Spleen (tissue), 11 donors: Measurements from ENCODE around the gene MRPS25. TPM values are rescaled to one million over a fixed set of nuclear protein-coding genes. Genes with fewer than 3 reads are reported as not detected.

Experiments used
- DNase-seq: peaks from one replicate; pipeline ENCODE4 v3.0.0-alpha.2; 2020
- H3K27ac ChIP-seq, 8 donors: fragments of 200-600 bp; sonication (generic) in 7 of 8; 1 replicate in 4 of 8; 2 replicates in 4 of 8; pipeline versions ENCODE4 v1.5.0 to v1.8.0; 2016 to 2021; ENCODE audit warnings: inconsistent platforms in 4 of 8, mild to moderate bottlenecking in 4 of 8, moderate library complexity in 1 of 8
- H3K27me3 ChIP-seq, 7 donors: fragments of 200-600 bp; sonication (generic) in 6 of 7; replicated peaks in 1 of 7; 1 replicate in 4 of 7; 2 replicates in 3 of 7; pipeline versions ENCODE4 v1.5.0 to v1.8.0; 2016 to 2021; ENCODE audit warnings: inconsistent platforms in 3 of 7, mild to moderate bottlenecking in 1 of 7
- H3K36me3 ChIP-seq, 6 donors: fragments of 200-600 bp; sonication (generic) in 5 of 6; 1 replicate in 4 of 6; 2 replicates in 2 of 6; pipeline versions ENCODE4 v1.5.0 to v1.8.0; 2016 to 2021; ENCODE audit warnings: inconsistent platforms in 2 of 6
- H3K4me1 ChIP-seq, 6 donors: fragments of 200-600 bp; sonication (generic) in 5 of 6; 1 replicate in 3 of 6; 2 replicates in 3 of 6; pipeline versions ENCODE4 v1.5.0 to v1.8.0; 2016 to 2021; ENCODE audit warnings: inconsistent platforms in 3 of 6
- H3K4me3 ChIP-seq, 8 donors: fragments of 200-600 bp; sonication (generic) in 7 of 8; 1 replicate in 4 of 8; 2 replicates in 4 of 8; pipeline versions ENCODE4 v1.5.0 to v1.8.0; 2016 to 2021; ENCODE audit warnings: inconsistent platforms in 4 of 8, mild to moderate bottlenecking in 4 of 8, moderate library complexity in 2 of 8
- H3K9me3 ChIP-seq, 8 donors: fragments of 200-600 bp; sonication (generic) in 7 of 8; 1 replicate in 4 of 8; 2 replicates in 4 of 8; pipeline versions ENCODE4 v1.5.0 to v1.8.0; 2016 to 2021; ENCODE audit warnings: inconsistent platforms in 4 of 8
- CTCF ChIP-seq, 11 experiments: fragments of 200-600 bp in 7 of 11; fragments of 450-650 bp in 4 of 11; sonication (generic) in 4 of 11; IDR thresholded peaks in 8 of 11; conservative IDR thresholded peaks in 3 of 11; 1 replicate in 7 of 11; 2 replicates in 4 of 11; pipeline versions ENCODE4 v1.4.0 to v1.8.0; 2016 to 2021; ENCODE audit warnings: antibody characterized with exemption in 11 of 11, inconsistent platforms in 4 of 11, mild to moderate bottlenecking in 1 of 11
- POLR2A ChIP-seq, 3 donors: fragments of 450-650 bp; IDR thresholded peaks; one replicate each; pipeline ENCODE4 v1.5.1; 2017; ENCODE audit warnings: antibody characterized with exemption in 3 of 3, mild to moderate bottlenecking in 1 of 3
- POLR2AphosphoS5 ChIP-seq, 3 donors: sonication (generic); formaldehyde crosslinking; IDR thresholded peaks; one replicate each; pipeline ENCODE4 v1.5.1; 2017; ENCODE audit warnings: antibody characterized with exemption in 3 of 3
- WGBS, 5 donors: extraction: QIAGEN DNeasy Blood & Tissue Kit in 3 of 5; methylation state at CpG; one replicate each; pipeline versions ENCODE4 v1.1.5 to v1.1.7; 2013 to 2018; 5-methylcytosine and 5-hydroxymethylcytosine counted together
- intact Hi-C: fragments of 100-400 bp; cut with DNase I; formaldehyde crosslinking; loops from one replicate; pipeline ENCODE4 v1.15.0; 2023; ENCODE audit warnings: low total_unique reads
- polyA plus RNA-seq, 3 donors: library from polyadenylated mRNA; stranded (reverse); fragments of 200-250 nt; gene quantifications; one replicate each; pipeline ENCODE4 v1.2.1, GENCODE V29; 2013
- total RNA-seq, 7 donors: library from RNA; depleted of rRNA in 3 of 7; stranded (reverse); fragments of >200 nt in 3 of 7; fragmentation: NEBNext Ultra II Directional in 4 of 7; extraction: Animal tissue kit (Norgen Biotek cat#: 25700) in 4 of 7; gene quantifications; one replicate each; pipeline versions ENCODE4 v1.1.0 to v1.2.1, GENCODE V29; 2016 to 2021
- donor health status: healthy with polysubstance abuse.
- donor health status: DM: no; HTN: no; CAD: no; lungs with moderate emphysema.
- donor health status: DM: no; HTN: no; CAD: no.
- donor health status: Bipolar disorder and iron deficiency.
- donor health status: healthy.
- donor health status: DM: no; HTN: no; CAD: no.
- donor health status: DM: yes; HTN: yes; CAD: no.

MRPS25 gene
- total and polyA plus RNA-seq, 10 donors: 23.8 to 85.1 (median 56.8) TPM

- DNase-seq: peak; percentile 77
- H3K36me3 ChIP-seq: peaks cover 0 to 76% (median 41%) of the 10 kb centered on the region in 6 donors
- no peaks in the 10 kb centered on the region for H3K9me3 ChIP-seq
- H3K27me3 ChIP-seq: no peaks in the 10 kb centered on the region
- intact Hi-C loops: no loop called here
- peaks cover 8 to 65% (median 30%) of the 10 kb centered on the region in 6 donors for H3K4me1 ChIP-seq
- TF ChIP-seq POLR2AphosphoS5 (IDR thresholded peaks at IDR 0.05): no peak
- WGBS, 5 donors: 63 to 70% (median 65%) methylated on average over 8 of the region's 8 CpGs
- peak overlapping the region in 5 of 8 donors; percentile 6 to 61 (median 40) for H3K27ac ChIP-seq
- no peak overlapping the region for H3K4me3 ChIP-seq
Measured at GRCh38 chr3:15055019-15055557, 10.0 kb downstream of the MRPS25 start.

GRCh38 chr3:15053541-15053940 is 11.6 kb downstream of the MRPS25 start:
- DNase-seq: no peak
- Histone ChIP-seq H3K4me1 (peaks cover 8 to 77% (median 35%) of the 10 kb centered on the region in 6 donors), H3K36me3 (peaks cover 0 to 79% (median 45%) of the 10 kb centered on the region in 6 donors), H3K4me3 (no peak overlapping the region), H3K27me3 (no peaks in the 10 kb centered on the region), H3K9me3 (no peaks in the 10 kb centered on the region), H3K27ac (peak overlapping the region in 2 of 8 donors; percentile 51 to 67)
- 94 to 99% (median 97%) methylated on average over 4 of the region's 4 CpGs for WGBS, 5 donors
- intact Hi-C loops: no loop called here
- TF ChIP-seq CTCF (IDR thresholded peaks at IDR 0.05 in 8 of 11, conservative IDR thresholded peaks at IDR 0.05 in 3 of 11): no peak
- no peak for TF ChIP-seq POLR2AphosphoS5 (IDR thresholded peaks at IDR 0.05)
- TF ChIP-seq POLR2A (IDR thresholded peaks at IDR 0.05): no peak

- intact Hi-C loops: no loop called here
- DNase-seq: no peak
- no peak overlapping the region for H3K4me3 ChIP-seq
- no peaks in the 10 kb centered on the region for H3K9me3 ChIP-seq
- WGBS, 5 donors: 89 to 94% (median 93%) methylated on average over 14 of the region's 14 CpGs
- peaks cover 8 to 77% (median 35%) of the 10 kb centered on the region in 6 donors for H3K4me1 ChIP-seq
- H3K27ac ChIP-seq: peak overlapping the region in 5 of 8 donors; percentile 2 to 67 (median 52)
- TF ChIP-seq POLR2A (IDR thresholded peaks at IDR 0.05) (no peak), POLR2AphosphoS5 (IDR thresholded peaks at IDR 0.05) (no peak), CTCF (IDR thresholded peaks at IDR 0.05 in 8 of 11, conservative IDR thresholded peaks at IDR 0.05 in 3 of 11) (no peak)
- peaks cover 0 to 79% (median 46%) of the 10 kb centered on the region in 6 donors for H3K36me3 ChIP-seq
- no peaks in the 10 kb centered on the region for H3K27me3 ChIP-seq
Measured at GRCh38 chr3:15052335-15053242, 12.5 kb downstream of the MRPS25 start.

- Histone ChIP-seq H3K36me3 (peaks cover 6 to 79% (median 47%) of the 10 kb centered on the region in 6 donors), H3K4me1 (peaks cover 8 to 79% (median 35%) of the 10 kb centered on the region in 6 donors), H3K9me3 (no peaks in the 10 kb centered on the region), H3K27ac (peak overlapping the region in 6 of 8 donors; percentile 23 to 67 (median 52)), H3K4me3 (no peak overlapping the region), H3K27me3 (no peaks in the 10 kb centered on the region)
- TF ChIP-seq POLR2A (IDR thresholded peaks at IDR 0.05) (no peak), POLR2AphosphoS5 (IDR thresholded peaks at IDR 0.05) (peak in 2 of 3 donors; percentile 10 to 46), CTCF (IDR thresholded peaks at IDR 0.05 in 8 of 11, conservative IDR thresholded peaks at IDR 0.05 in 3 of 11) (peak in 9 of 11 experiments; percentile 31 to 72 (median 56))
- intact Hi-C loops: no loop called here
- peak; percentile 78 for DNase-seq
- WGBS, 5 donors: 67 to 86% (median 83%) methylated on average over 1 of the region's 1 CpG
Measured at GRCh38 chr3:15051531-15051930, 13.6 kb downstream of the MRPS25 start.
